Caco-2 (cell line): ENCODE data around the gene PTGES3. TPM values are rescaled to one million over a fixed set of nuclear protein-coding genes. Genes with fewer than 3 reads are reported as not detected.

Experiments
- BruUV-seq: library from RNA; stranded (reverse); fragments of 400-500 nt; replicated peaks from 2 replicates; lab custom pipeline; 2021; lab: Mats Ljungman, UMichigan
- CTCF ChIA-PET: fragments of 300-600 bp; sonication (Branson Sonifier 250); formaldehyde crosslinking; loops from one replicate; lab custom pipeline; 2022; ENCODE audit warnings: antibody characterized with exemption; lab: Charles Lee
- POLR2A ChIA-PET: fragments of 300-600 bp; sonication (Branson Sonifier 250); formaldehyde crosslinking; loops from one replicate; lab custom pipeline; 2022; ENCODE audit warnings: antibody characterized with exemption; lab: Charles Lee
- DNase-seq, 2 experiments: peaks; one replicate each; pipeline versions ENCODE4 v3.0.0 to v3.0.0-alpha.2; 2020 to 2022
- H3K27me3 ChIP-seq: replicated peaks from 2 replicates; pipeline ENCODE4 v1.6.0; 2011; ENCODE audit warnings: low read length; ENCODE audit not compliant: control insufficient read depth, insufficient read depth
- H3K36me3 ChIP-seq: 2 replicates; pipeline ENCODE4 v1.5.1; 2011; ENCODE audit warnings: low read length; ENCODE audit not compliant: control insufficient read depth, insufficient read depth
- H3K4me1 ChIP-seq: fragments of 250-450 bp; sonication (Bioruptor Pico); 2 replicates; pipeline ENCODE4 v1.5.1; 2020; ENCODE audit warnings: mild to moderate bottlenecking
- H3K4me3 ChIP-seq: 2 replicates; pipeline ENCODE4 v1.5.1; 2011; ENCODE audit warnings: low read depth, mild to moderate bottlenecking, control low read depth, low read length
- H3K9me3 ChIP-seq: fragments of 250-450 bp; sonication (Bioruptor Pico); 2 replicates; pipeline ENCODE4 v1.5.1; 2020; ENCODE audit warnings: mild to moderate bottlenecking, moderate library complexity
- H3K27ac Mint-ChIP-seq: one replicate; pipeline ENCODE4 v1.8.0; 2022; ENCODE audit warnings: mixed read lengths; ENCODE audit not compliant: unreplicated experiment
- H3K27me3 Mint-ChIP-seq: one replicate; pipeline ENCODE4 v1.8.0; 2022; ENCODE audit warnings: mixed read lengths; ENCODE audit not compliant: insufficient read depth, unreplicated experiment
- H3K36me3 Mint-ChIP-seq: one replicate; pipeline ENCODE4 v1.8.0; 2022; ENCODE audit warnings: mild to moderate bottlenecking, mixed read lengths; ENCODE audit not compliant: insufficient read depth, unreplicated experiment
- H3K4me1 Mint-ChIP-seq: one replicate; pipeline ENCODE4 v1.8.0; 2022; ENCODE audit warnings: low read depth, mixed read lengths; ENCODE audit not compliant: unreplicated experiment
- H3K4me3 Mint-ChIP-seq: one replicate; pipeline ENCODE4 v1.8.0; 2022; ENCODE audit warnings: mild to moderate bottlenecking, moderate library complexity, mixed read lengths; ENCODE audit not compliant: unreplicated experiment
- H3K9me3 Mint-ChIP-seq: one replicate; pipeline ENCODE4 v1.8.0; 2022; ENCODE audit warnings: mixed read lengths; ENCODE audit not compliant: unreplicated experiment
- CTCF ChIP-seq, 2 experiments: fragments of 200-600 bp in 1 of 2; IDR thresholded peaks; 1 replicate in 1 of 2; 2 replicates in 1 of 2; pipeline versions ENCODE4 v1.5.1 to v1.8.0; 2011 to 2022; ENCODE audit warnings: antibody characterized with exemption in 1 of 2, control low read depth in 1 of 2, inconsistent platforms in 1 of 2, low read depth in 1 of 2, low read length in 1 of 2, mild to moderate bottlenecking in 1 of 2, moderate library complexity in 1 of 2; ENCODE audit not compliant: insufficient read depth in 1 of 2, severe bottlenecking in 1 of 2, unreplicated experiment in 1 of 2
- intact Hi-C: fragments of 100-400 bp; cut with micrococcal nuclease; formaldehyde crosslinking; loops from one replicate; pipeline ENCODE4 v1.10.0; 2022; ENCODE audit not compliant: unreplicated experiment
- total RNA-seq: library from RNA; stranded (reverse); gene quantifications from 2 replicates; pipeline ENCODE4 v1.2.3, GENCODE V29; 2022

Gene PTGES3
- total RNA-seq, 1 experiment from 2014 or later, result 242 TPM

GRCh38 chr12:56634837-56635791 lies 53.0 kb downstream of the PTGES3 start:
- intact Hi-C loops, result loop anchor here (5.0 kb wide), 2 partner anchors 87 to 663 kb away; partner anchors contain the start of gene RAB5B
- Histone ChIP-seq H3K27me3 (no peaks in the 10 kb centered on the region), H3K4me1 (peaks cover 31% of the 10 kb centered on the region), H3K36me3 (no peaks in the 10 kb centered on the region), H3K9me3 (no peaks in the 10 kb centered on the region), H3K4me3 (peak overlapping the region; percentile 85)
- Mint-ChIP-seq H3K4me3 (peak overlapping the region; percentile 98), H3K4me1 (peaks cover 6% of the 10 kb centered on the region), H3K9me3 (no peaks in the 10 kb centered on the region), H3K27me3 (no peaks in the 10 kb centered on the region), H3K36me3 (peaks cover 76% of the 10 kb centered on the region), H3K27ac (peak overlapping the region; percentile 92)
- CTCF ChIA-PET, result interaction anchor here (0.6 to 2.1 kb wide), 4 partner anchors 13 to 493 kb away, joined by 3 to 15 read pairs (median 4); no protein-coding TSS in a partner anchor
- POLR2A ChIA-PET, result interaction anchor here (0.6 to 1.0 kb wide), 3 partner anchors 10 to 114 kb away, joined by 3 to 5 read pairs (median 4); partner anchors contain the start of gene RBMS2
- DNase-seq, result peak; percentile 87 to 90
- TF ChIP-seq CTCF (IDR thresholded peaks at IDR 0.05; ENCODE audit: insufficient read depth in 1 of 2, low read depth in 1 of 2, low read length in 1 of 2, severe bottlenecking in 1 of 2, unreplicated experiment in 1 of 2), result peak; percentile 29 to 66
- BruUV-seq, result no TSS peak

GRCh38 chr12:56634242-56634836 lies 53.7 kb downstream of the PTGES3 start:
- Mint-ChIP-seq H3K9me3 (no peaks in the 10 kb centered on the region), H3K27me3 (no peaks in the 10 kb centered on the region), H3K36me3 (peaks cover 70% of the 10 kb centered on the region), H3K4me3 (peak overlapping the region; percentile 98), H3K4me1 (peaks cover 6% of the 10 kb centered on the region), H3K27ac (peak overlapping the region; percentile 92)
- ChIA-PET CTCF (interaction anchor here (0.6 to 1.1 kb wide), 4 partner anchors 30 to 118 kb away, joined by 3 to 4 read pairs (median 3); partner anchors contain the start of gene PRIM1), POLR2A (interaction anchor here (1.0 to 1.1 kb wide), 3 partner anchors 11 to 113 kb away, joined by 4 to 5 read pairs (median 5); partner anchors contain the start of genes PTGES3 and RBMS2)
- intact Hi-C loops, result no loop called here
- Histone ChIP-seq H3K4me1 (peaks cover 31% of the 10 kb centered on the region), H3K27me3 (no peaks in the 10 kb centered on the region), H3K36me3 (no peaks in the 10 kb centered on the region), H3K9me3 (no peaks in the 10 kb centered on the region), H3K4me3 (peak overlapping the region; percentile 85)
- peak; percentile 83 to 84 for DNase-seq
- TF ChIP-seq CTCF (IDR thresholded peaks at IDR 0.05; ENCODE audit: insufficient read depth in 1 of 2, low read depth in 1 of 2, low read length in 1 of 2, severe bottlenecking in 1 of 2, unreplicated experiment in 1 of 2), result no peak
- no TSS peak for BruUV-seq
